HG03558 (cell line): ENCODE data around the gene HSPG2.

Experiments used
- ATAC-seq: cut with Tn5 transposase; IDR thresholded peaks from one replicate; pipeline ENCODE4 v1.9.1; 2021; ENCODE audit warnings: moderate number of reproducible peaks; ENCODE audit not compliant: unreplicated experiment; ENCODE audit errors: extremely low read depth

HSPG2 gene

DNA sequence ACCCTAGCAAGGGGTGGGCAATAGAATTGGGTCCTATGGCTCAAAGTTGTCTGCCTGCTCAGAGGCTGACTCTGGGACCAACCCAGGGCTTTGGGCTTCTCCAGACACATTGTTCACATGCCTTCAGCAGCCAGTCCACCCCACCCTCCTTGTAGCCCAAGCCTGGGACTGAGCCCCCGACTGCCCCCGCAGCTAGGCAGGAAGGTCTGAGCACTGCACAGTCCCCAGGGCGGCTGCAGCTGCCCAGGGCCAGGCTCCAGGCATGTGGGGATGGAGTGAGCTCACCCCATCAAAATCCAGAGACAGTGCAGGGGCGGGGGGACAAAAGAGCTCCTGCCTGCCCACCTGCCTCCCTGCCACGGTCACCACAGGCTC is 35.6 kb downstream of the HSPG2 start:
- no peak for ATAC-seq

DNA sequence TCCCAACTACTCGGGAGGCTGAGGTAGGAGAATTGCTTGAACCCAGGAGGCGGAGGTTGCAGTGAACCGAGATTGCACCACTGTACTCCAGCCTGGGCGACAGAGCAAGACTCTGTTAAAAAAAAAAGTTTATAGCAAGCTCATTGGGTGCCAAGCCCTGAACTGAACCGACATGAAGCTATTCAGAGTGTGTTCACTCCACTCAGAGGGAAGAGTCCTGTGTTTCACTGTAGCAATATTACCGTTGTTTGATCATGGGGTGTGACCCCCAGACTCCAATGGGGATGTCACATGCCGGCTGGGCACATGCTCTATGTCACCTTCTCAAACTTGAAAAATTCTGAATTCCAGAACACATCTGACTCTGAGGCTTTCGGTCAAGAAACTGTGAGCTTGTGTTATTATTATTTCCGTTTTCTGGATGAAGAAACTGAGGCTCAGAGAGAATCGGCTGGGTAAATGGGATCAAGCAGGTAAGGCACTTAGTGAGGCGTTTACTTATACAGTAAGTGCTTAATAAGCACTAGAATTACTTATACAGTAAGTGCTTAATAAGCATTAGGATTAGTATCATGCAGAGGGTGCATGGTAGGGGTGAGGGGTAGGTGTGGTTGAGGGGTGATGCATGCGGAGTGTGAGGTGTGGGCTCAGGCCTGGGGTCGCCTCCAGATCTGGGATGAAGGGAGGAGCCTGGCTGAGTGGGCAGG is 36.2 kb downstream of the HSPG2 start:
- no peak for ATAC-seq

DNA sequence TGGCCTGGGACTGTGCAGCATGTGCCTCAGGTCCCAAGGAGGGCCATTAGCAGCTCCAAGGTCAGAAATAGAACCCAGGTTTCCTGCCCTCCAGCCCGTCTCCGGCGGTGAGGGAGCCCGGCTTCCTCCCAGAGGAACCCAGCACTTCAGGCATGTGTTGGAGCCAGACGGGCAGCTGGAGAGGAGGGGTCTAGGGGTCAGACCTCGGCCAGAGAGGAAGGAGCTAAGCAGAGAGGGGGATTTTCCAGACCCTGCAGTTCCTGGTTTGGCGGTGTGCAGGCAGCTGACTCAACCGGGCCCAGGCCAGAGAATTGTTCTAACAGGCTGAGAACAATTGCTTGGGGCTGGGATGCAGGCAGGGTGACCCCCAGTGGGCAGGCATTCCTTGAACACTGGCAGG is 37.1 kb downstream of the HSPG2 start:
- ATAC-seq = no peak

DNA sequence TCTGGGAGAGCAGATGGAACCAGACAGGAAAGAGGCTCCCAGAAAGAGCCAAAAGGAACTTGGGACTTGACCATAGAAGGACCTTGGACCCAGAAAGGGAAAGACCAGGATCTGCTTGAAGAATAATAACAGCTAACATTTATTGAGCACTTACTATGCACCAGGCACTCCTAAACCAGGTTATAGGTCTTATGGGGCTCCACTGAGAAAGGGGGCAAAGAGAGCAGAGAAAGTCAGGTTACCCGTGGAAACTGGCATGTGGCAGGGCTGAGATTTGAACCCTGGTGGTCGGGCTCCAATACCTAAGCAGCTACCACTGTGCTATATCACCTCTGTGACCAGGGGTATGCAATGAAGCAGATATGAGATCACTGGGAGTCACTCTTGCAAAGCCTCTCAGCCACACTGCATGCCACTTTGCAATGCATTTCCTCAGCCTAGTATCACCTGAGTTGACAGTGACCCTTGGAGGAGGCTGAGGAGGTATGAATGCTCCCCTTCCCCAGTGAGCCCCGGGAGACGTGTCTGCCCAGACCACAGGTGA is 37.8 kb downstream of the HSPG2 start:
- no peak for ATAC-seq

DNA sequence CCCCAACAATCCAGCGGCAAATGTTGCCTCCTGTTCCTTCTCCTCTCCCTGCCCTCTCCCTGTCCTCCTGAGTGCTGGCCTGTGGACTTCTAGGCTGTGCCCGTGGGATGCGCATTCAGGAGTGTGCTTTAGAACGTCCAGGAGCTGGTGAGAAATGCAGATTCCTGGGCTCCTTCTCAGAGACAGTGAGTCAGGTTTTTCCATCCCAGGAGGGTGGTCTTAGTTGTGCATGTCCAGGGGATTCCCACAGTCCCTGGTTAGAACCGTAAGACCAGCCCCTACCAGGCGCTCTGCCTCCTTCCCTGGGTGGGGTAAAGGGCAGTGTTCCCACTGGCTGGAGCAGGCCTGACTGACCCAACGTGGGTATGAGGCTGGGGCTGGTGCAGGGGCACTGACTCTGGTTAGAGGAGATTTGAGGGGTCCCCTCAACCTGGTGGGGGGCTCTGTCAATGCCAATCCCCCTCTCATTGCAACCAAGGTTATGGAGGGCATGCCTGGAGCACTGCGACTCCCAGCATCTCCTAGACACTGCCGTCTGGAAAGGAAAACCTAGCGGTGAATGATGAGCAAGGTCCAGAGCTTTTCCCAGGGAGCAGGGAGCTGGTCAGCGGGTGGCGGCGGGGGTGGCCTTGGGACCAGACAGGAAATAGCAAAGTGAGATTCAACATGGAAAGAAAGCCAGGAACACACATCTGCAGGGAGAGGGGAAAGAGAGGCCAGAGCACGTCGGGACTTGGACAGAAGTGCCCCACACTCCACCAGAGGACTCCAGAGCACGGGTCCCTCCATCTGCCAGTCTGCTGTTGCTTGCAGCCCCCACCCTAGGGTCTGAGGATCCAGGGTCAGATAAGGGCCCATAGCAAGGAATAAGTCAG is 38.5 kb downstream of the HSPG2 start:
- ATAC-seq = no peak

DNA sequence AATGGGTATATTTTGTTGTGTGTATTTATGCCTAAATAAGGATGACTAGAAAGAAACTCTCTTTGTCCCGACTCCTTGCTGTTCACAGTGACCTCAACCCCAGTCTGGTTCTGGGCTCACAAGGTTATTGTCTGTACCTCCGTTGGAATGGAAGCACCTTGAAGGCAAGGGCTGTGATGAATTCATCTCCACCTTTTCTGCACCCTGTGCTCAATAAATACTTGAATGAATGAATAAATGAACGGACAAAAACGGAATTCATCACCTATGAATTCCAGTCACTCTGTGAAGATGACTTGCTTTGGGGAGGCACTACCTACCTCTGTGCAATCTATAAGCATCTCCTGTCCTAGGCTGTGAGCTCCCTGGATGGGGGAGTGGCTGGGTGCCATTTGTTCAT is 39.3 kb downstream of the HSPG2 start:
- ATAC-seq = no peak

DNA sequence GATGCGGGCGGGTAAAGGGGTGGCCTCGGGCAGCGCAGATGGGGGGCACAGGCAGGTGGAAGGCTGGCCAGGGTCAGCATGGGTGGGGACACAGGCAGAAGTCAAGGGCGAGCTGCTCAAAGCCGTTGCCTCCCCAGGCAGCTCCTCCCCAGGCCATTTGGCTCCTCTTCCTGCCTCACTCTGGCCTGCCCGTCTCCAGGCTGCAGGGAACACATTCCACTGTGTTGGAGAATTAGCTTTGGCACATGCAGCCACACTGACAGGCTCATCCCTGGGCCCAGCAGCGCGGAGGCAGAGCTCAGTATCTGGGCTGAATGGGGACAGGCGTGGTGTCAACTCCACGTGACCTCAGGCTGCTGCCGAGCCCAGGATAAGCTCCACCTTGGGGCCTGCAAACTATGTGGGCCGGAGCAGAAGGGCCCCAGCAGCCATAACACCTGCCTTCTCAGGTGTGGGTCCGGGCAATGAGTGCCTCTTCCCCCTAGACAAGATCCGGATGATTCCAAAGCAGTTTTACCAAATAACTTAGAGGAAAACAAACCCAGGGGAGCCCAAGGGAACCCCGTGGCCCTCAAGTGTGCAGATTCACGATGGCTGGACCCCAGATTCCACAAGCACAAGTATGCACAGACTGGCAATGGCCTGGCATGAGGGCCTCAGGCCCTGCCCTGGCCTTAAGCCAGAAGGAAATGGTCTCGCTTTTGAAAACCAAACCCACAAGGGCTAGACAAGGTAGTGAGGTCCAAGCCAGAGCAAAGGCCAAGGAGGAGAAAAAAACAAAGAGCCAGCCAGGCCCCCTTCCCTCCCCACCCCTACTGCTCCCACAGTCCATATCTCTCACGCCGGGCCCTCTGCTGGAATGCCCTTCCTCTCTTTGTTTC is 40.2 kb downstream of the HSPG2 start:
- no peak for ATAC-seq

DNA sequence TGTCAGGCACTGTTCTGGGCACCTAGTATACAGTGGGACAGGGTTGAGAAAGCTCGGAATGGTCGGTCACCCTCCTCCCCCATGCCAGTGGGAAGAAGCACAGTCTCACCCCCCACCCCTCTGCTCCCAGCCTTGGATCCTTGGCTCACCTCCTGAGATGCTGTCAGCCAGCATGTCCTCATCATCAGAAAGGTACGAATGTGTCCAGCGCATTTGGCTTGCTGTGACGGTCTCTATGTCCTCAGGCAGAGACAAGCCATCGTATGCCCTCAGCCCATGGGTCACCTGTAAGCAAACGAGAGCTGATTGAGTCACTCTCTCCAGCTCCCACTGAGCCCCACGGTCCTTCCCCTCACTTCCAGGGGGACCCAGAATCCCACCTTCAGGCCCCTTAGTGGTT is 41.1 kb downstream of the HSPG2 start:
- no peak for ATAC-seq

DNA sequence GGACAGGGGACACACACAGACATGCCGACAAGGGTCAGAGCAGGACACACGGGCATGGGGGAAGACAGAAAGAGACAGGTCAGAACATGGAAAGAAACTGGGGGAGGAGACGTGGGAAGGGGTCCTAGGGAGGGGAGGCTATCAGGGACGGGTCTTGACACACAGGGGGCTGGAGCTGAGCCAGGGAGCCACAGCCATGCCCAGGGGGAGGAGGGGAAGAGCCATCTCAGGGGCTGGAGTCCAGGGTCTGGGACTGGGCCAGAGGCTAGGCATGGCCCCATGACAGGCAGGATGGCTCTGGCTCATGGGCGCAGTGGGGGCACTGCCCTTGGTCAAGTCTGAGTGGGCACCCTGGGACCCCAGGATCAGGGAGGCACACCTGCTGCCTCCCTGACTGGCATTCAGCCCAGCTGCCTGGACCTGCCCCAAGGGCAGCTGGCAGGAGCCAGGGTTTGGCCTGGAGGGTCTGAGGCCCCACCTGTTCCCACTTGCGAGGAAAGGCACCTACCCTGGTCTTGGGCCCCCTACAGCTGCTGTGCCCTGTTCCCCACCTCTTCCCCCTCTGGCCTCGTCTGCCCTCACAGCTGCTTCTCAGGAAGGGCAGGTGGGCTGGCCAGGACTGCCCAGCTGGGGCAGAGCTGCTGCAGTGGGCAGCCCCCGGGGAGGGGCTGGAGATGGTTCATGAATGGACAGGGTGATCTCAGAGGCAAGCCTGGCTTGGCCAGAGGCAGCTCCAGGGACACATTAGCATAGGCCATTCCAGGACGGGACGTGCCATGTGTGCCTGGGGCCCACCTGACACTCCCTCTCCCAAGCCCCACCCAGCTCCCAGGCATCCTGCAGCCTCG is 42.9 kb downstream of the HSPG2 start:
- ATAC-seq = no peak

DNA sequence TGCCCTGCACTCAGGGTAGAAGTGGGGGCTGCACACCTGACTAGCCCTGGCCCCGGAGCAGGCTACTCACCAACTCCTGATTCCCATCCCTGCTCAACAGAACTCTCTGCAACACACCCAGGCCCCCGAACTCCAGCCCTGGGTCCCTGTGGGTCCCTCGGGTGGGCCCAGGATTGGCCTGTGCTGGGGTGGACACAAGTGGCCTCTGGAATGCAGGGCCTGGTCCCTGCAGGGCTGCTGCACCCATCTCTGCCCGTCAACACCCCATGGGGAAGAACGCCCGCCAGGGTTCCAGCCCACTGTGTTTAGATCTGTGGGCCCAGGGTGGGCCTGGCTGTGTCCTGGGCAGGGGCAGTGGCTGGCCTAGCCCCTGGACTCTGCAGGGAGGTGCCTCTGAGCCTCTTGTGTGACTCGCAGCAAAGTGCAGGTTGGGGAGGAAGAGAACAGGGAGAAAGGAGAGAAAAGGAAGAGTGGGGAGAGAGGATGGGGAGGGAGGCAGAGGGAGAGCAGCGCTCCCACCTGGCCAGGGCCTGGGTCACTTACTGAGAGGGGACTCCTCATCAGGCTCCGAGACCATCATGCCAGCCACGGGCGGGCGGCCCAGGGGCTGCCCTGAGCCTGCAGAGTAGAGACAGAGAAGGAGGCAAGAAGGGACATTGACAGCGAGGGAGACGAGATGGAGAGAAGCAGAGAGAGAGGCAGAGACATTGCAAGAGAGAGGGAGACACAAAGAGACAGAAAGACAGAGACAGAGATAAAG is 43.9 kb downstream of the HSPG2 start:
- ATAC-seq = no peak

DNA sequence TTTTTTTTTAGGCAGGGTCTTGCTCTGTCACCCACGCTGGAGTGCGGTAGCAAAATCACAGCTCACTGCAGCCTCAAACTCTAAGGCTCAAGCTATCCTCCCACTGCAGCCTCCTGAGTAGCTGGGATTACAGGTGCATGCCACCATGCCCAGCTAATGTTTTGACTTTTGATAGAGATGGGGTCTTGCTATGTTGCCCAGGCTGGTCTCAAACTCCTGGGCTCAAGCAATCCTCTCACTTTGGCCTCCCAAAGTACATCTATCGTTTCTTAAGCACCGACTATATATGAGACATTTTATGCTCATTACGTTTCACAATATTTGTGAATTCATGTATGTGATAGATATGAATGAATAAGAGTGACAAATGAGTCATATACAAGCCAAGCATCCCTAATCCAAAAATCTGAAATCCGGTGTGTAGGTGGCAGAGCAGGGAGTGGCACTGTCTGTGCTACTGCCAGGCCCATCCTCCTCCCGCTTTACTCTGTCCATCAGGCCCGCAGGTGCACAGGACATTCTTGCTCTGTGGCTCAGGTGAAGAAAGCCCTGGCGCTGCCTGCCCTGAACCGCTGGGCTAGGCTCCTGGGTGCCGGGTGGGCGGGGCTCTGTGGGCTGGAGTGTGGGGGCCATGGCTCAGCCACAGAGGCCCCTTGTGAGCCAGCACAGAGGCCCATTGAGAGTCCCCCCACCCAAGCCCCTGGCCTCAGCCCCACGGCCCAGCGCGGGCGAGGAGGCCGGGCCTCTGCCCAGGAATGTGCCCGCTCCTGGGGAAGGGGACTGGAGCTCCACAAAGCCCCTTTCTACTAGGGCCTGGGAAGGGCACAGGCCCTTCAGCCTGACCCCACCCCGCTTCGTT is 45.3 kb downstream of the HSPG2 start:
- ATAC-seq = no peak

DNA sequence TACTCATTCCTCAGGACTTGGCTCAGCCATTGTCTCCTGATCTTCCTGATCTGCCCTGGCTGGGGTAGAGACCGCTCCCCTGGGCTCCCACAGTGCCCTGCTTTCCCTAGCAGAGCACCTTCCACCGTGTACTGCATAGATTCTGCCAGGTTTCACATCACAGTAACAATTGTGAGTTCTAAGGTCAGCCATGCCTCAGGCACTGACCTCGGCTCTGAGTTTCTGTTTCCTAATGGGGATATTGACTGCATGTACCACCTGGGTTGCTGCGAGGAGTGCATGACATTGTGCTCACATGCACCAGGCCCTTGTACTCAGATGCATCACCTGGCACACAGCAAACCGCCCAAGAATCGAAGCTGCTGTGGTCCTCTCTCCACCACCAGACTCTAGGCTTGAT is 46.0 kb downstream of the HSPG2 start:
- no peak for ATAC-seq

DNA sequence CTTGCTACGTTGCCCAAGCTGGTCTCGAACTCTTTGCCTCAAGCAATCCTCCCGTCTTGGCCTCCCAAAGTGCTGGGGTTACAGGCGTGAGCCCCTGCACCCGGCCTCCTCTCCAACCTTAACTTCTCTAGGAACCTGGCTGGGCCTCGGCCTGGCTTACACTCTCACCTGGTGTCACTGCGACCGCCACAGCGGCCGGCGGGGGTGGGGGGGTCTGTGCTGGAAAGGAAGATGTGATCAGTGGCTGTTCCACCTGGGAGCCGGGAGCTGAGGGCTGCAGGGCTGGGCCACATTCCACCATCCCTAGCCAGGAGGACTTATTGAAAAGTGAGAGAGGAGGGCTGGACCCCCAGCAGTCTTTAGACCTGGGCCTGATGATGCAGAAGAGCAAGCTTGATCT is 48.6 kb downstream of the HSPG2 start:
- no peak for ATAC-seq

DNA sequence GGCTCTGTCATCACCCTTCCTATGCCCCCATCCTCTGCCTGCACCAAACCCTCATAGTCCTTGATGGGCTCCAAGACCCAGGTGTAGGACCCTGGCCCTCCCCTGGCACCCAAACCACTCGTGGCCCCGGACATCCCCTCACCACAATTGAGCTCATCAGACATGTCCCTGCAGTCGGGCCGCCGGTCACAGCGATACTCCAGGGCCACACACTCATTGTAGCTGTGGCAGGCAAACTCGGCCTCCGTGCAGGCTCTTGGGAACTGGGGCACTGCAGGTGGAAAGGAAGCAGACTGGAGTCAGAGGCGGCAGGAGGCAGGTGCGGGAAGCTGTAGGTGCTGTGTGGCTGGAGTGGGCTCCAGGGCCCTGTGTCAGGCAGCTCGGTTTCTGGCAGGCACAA is 49.3 kb downstream of the HSPG2 start:
- ATAC-seq = no peak

DNA sequence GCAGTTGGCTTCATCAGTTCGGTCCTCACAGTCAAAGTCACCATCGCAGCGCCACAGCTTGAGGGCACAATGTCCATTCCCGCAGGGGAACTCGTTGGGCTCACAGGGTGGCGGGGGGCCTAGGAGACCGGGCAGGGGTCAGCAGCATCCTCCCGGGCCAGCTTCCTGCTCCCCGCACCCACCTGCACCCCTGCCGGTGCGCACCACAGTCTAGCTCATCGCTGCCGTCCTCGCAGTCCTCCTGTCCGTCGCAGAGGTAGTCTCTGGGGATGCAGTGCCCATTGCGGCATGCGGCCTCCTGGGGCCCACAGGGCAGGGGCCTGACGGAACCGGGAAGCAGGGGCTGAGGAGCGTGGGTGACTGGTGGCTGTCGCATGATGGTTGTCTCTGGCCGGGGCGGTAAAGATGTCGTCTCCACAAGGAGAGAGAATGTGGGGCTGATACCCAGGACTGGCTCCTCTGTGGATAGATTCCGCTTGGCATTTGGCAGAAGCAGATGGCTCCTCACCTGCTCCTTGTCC is 49.8 kb downstream of the HSPG2 start:
- ATAC-seq = no peak

DNA sequence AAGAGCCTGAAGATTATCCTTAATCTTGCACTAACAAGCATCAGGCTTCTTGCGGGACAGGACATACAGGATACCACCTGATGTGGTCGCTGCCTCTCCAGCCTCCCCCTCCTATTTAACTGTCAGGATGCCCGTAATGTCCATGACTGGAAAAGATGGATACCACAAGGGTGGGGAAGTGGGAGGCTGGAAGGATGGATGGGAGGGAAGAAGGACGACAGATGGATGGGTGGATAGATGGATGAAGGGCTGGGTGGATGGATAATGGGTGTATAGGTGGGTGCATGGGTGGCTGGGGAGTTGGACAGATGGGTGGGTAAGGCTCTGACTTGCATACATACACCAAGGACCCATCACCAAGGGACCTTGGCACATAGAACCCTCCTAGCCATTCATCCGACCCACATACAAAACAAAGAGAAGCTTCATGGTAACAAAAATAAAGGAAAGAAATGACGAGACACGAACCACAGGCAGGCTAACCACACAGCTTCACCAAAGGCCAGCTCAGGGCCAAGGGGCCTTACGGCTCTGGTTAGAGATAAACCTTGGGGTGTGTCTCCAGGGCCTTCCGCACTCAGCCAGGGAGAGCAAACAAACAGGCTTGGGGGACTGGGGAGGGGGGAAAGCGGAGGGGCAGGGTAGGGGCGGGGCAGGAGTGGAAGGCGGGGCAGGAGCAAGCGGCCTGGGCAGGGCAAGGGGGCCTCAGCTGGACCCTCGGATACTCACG is 50.5 kb downstream of the HSPG2 start:
- no peak for ATAC-seq
